Measurements from ENCODE around the gene ECE1. TPM values are rescaled to one million over a fixed set of nuclear protein-coding genes. Genes with fewer than 3 reads are reported as not detected.
"Not testable (repeated sequence)": the region's sequence is repeated elsewhere in the genome, so short reads cannot be mapped to it uniquely, and the experiment has no call there.

The ECE1 gene
- total and polyA plus RNA-seq, 2 of the 8 experiments (the other 6 are each of a cell fraction or from before 2014, with no cell fraction given) = 21.4 to 36.8 TPM

DNA sequence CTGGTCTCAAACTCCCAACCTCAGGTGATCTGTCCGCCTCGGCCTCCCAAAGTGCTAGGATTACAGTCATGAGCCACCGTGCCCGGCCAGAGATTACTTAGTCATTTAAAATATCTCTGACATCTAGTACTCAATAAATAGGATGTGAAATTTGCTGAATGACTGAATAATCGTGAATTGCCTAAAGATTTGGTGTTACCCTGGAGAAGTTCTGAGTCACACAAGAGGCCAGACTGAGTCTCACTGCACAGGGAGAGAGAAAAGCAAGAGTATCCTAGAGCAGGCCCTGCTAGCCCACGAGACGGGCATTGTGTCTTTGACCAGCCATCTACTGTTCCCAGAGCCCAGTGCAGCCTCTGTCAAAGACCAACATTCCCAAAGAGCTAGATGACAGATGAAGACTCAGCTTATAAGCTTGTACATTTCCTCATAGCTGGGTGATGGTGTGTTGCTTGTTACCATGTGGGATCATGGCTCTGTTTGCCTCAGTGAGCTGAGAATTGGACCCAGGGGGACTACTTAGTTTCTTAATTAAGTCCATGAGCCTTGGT is 108.0 kb downstream of the ECE1 start (continued):
- TF ChIP-seq, protein P1, sequence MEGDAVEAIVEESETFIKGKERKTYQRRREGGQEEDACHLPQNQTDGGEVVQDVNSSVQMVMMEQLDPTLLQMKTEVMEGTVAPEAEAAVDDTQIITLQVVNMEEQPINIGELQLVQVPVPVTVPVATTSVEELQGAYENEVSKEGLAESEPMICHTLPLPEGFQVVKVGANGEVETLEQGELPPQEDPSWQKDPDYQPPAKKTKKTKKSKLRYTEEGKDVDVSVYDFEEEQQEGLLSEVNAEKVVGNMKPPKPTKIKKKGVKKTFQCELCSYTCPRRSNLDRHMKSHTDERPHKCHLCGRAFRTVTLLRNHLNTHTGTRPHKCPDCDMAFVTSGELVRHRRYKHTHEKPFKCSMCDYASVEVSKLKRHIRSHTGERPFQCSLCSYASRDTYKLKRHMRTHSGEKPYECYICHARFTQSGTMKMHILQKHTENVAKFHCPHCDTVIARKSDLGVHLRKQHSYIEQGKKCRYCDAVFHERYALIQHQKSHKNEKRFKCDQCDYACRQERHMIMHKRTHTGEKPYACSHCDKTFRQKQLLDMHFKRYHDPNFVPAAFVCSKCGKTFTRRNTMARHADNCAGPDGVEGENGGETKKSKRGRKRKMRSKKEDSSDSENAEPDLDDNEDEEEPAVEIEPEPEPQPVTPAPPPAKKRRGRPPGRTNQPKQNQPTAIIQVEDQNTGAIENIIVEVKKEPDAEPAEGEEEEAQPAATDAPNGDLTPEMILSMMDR (IDR thresholded peaks at IDR 0.05; ENCODE audit: control extremely low read depth in 1 of 3, insufficient read depth in 1 of 3, low read depth in 1 of 3, low read length in 3 of 3) = no peak
- TF ChIP-seq POU5F1 (IDR thresholded peaks at IDR 0.05; ENCODE audit: low read depth, low read length) (no peak), YY1 (IDR thresholded peaks at IDR 0.05; ENCODE audit: low read depth, low read length) (no peak), SIRT6 (IDR thresholded peaks at IDR 0.05; ENCODE audit: low read length) (no peak), CBX8 (IDR thresholded peaks at IDR 0.05; ENCODE audit: borderline replicate concordance, low read depth, low read length) (no peak), SUZ12 (IDR thresholded peaks at IDR 0.05; ENCODE audit: low read length) (no peak)

DNA sequence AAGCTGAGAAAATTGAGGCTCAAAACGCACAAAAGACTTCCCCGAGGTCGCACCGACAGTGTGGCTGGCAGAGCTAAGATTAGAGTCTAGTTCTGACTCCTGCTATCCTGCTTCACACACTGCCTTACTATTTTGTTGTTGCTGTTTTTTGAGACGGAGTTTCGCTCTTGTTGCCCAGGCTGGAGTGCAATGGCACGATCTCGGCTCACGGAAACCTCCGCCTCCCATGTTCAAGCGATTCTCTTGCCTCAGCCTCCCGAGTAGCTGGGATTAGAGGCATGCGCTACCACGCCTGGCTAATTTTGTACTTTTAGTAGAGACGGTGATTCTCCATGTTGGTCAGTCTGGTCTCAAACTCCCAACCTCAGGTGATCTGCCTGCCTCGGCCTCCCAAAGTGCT is 112.0 kb downstream of the ECE1 start:
- H3K9ac ChIP-seq (replicated peaks in 1 of 4; ENCODE audit: extremely low read depth in 1 of 4, low read depth in 3 of 4, low read length in 3 of 4); H3K4me3 ChIP-seq (ENCODE audit: extremely low read depth in 1 of 4, insufficient read depth in 2 of 4, low read depth in 3 of 4, low read length in 4 of 4); H3K4ac ChIP-seq (replicated peaks; ENCODE audit: insufficient read length, low read depth, low read length); H3K4me1 ChIP-seq (replicated peaks in 1 of 4; ENCODE audit: control insufficient read depth in 3 of 4, insufficient read depth in 4 of 4, low read length in 3 of 4); H3K18ac ChIP-seq (ENCODE audit: extremely low read depth, low read length); H3K79me1 ChIP-seq (ENCODE audit: low read depth, low read length); H3K23me2 ChIP-seq (ENCODE audit: low read depth, low read length); H2BK15ac ChIP-seq (ENCODE audit: low read length); H4K5ac ChIP-seq (ENCODE audit: insufficient read length, low read depth, low read length); H2BK12ac ChIP-seq (ENCODE audit: low read depth, low read length); H3K23ac ChIP-seq (ENCODE audit: insufficient read length); H3K36me3 ChIP-seq (ENCODE audit: control insufficient read depth in 2 of 4, insufficient read depth in 4 of 4, low read length in 3 of 4); H2AK5ac ChIP-seq (ENCODE audit: low read depth, low read length); H3K14ac ChIP-seq (ENCODE audit: insufficient read length); H2BK5ac ChIP-seq (ENCODE audit: low read depth, low read length); H2BK20ac ChIP-seq (ENCODE audit: low read length); H3K9me3 ChIP-seq (ENCODE audit: insufficient read depth in 2 of 2, low read depth in 1 of 2, low read length in 1 of 2); H2BK120ac ChIP-seq (replicated peaks; ENCODE audit: low read depth, low read length); FAIRE-seq; H3K4me2 ChIP-seq (ENCODE audit: insufficient read depth in 1 of 2, low read depth in 2 of 2, low read length in 2 of 2); H2AFZ ChIP-seq (ENCODE audit: low read length); H3K27ac ChIP-seq (ENCODE audit: low read depth, low read length); H4K8ac ChIP-seq (ENCODE audit: extremely low read depth, insufficient read depth, low read length); DNase-seq (ENCODE audit: low read depth in 1 of 2, low spot score in 2 of 2); H3K56ac ChIP-seq (replicated peaks; ENCODE audit: insufficient read length, low read depth, low read length); H4K91ac ChIP-seq (replicated peaks; ENCODE audit: insufficient read length, low read length): not testable (repeated sequence)
- H3K79me2 ChIP-seq (ENCODE audit: control insufficient read depth in 1 of 2, insufficient read depth in 2 of 2, low read length in 2 of 2) = peaks cover 7 to 26% of the 10 kb centered on the region in 2 experiments
- POLR2A ChIA-PET (ENCODE audit: partially characterized antibody) = interaction anchor here (1.0 to 1.6 kb wide), 3 partner anchors 11 to 392 kb away, joined by 3 to 7 read pairs (median 4); partner anchors contain the start of gene HP1BP3
- H3K27me3 ChIP-seq (replicated peaks in 1 of 4; ENCODE audit: control insufficient read depth in 3 of 4, extremely low read depth in 1 of 4, insufficient read depth in 3 of 4, low read length in 3 of 4) = peaks cover 2 to 19% (median 10%) of the 10 kb centered on the region in 4 experiments
- H4K20me1 ChIP-seq (replicated peaks in 1 of 2; ENCODE audit: control insufficient read depth in 1 of 2, insufficient read depth in 2 of 2, low read length in 2 of 2) = peaks cover 5 to 10% of the 10 kb centered on the region in 2 experiments
- 96% methylated on average over 16 of the region's 16 CpGs; no CpG with 5 or more reads in 1 of the 2 experiments for WGBS, 2 experiments (ENCODE audit: extremely low coverage in 1 of 2, insufficient coverage in 1 of 2, insufficient read length in 1 of 2, insufficient replicate concordance in 2 of 2, low coverage in 1 of 2, low lambda C conversion rate in 2 of 2, missing lambda C conversion rate in 1 of 2)
- CTCF ChIA-PET (ENCODE audit: partially characterized antibody) = interaction anchor here (0.6 to 2.6 kb wide), 9 partner anchors 10 to 397 kb away, joined by 3 to 8 read pairs (median 3); no protein-coding TSS in a partner anchor
